GM19452 (cell line): Measurements from ENCODE around the gene ARL14.
"Not testable (repeated sequence)": the region's sequence is repeated elsewhere in the genome, so short reads cannot be mapped to it uniquely, and the experiment has no call there.

Experiments
- ATAC-seq: cut with Tn5 transposase; IDR thresholded peaks from one replicate; pipeline ENCODE4 v1.9.1; 2021; ENCODE audit not compliant: unreplicated experiment

ARL14 gene

DNA sequence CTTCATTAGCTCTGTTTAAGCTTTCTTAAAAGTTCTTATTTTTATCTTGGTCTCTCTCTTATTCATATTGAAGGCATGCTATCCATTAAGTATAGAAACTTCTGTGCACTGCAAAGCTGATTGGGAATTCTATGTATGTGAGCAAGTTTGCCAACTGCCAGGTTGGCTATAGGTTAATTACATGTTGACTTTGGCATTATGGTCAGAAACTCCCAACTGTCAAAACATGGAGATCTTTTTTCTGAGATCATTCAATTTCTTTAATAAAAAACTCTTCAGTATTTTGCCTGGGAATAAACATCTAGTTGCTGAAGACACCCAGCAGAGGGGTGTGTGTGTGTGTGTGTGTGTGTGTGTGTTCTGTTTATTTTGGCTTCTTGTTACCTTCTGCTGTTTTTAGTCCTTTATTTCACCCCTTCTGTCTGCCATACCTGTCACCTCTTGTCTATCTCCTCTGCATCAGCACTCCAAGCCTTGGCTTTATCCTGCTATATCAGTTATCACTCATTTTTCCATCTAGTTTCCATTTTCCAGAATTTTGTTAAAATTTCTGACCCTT, 1.3 kb upstream of the ARL14 start:
- ATAC-seq, result no peak

DNA sequence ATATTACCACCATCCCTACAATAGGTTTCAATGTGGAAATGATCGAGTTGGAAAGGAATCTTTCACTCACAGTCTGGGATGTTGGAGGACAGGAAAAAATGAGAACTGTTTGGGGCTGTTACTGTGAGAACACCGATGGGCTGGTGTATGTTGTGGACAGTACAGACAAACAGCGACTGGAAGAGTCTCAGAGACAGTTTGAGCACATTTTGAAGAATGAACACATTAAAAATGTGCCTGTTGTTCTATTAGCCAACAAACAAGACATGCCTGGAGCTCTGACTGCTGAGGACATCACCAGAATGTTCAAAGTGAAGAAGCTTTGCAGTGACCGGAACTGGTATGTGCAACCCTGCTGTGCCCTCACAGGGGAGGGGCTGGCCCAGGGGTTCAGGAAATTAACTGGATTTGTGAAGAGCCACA, 510 bp downstream of the ARL14 start:
- no peak for ATAC-seq

DNA sequence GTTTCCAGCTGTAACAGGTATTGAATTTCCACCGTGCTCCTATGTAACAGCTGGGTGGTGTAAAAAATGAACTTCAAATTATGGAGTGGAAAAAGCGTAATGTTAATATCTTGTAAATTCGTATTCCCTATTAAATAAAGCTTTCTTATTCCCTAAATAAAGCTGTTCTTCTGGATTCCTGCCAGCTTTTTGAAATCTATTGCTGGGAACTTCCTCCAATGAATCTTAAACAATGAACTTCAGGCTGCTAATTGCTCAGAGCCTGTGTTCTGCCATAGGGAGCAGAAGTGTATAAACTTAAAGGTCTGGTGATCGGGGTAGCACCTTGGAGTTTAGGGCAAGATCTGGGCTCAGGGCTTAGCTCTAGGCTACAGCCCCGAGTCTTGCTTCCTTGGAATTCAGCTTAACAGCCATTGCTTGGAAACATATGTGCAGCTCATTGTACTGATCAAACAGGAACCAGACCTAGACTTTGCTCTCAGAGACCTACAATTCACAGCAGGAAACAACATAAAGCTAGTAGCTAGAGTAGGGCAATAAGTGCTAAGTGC, 1.4 kb downstream of the ARL14 start:
- ATAC-seq, result no peak

DNA sequence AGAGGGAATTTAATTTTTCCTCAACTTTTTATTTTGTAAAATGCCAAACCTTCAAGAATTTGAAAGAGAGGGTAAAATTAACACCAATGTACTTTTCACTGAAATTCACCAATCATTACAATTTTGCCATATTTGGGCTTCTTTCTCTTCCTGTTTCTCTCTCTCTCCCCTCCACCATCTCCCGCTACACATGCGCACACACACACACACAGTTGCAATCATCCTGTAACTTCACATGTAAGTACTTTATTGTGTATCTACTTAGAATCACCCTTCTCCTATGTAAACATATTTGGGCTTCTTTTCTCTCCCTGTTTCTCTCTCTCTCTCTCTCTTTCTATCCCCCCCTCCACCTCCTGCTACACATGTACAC, 7.4 kb downstream of the ARL14 start:
- no peak for ATAC-seq

DNA sequence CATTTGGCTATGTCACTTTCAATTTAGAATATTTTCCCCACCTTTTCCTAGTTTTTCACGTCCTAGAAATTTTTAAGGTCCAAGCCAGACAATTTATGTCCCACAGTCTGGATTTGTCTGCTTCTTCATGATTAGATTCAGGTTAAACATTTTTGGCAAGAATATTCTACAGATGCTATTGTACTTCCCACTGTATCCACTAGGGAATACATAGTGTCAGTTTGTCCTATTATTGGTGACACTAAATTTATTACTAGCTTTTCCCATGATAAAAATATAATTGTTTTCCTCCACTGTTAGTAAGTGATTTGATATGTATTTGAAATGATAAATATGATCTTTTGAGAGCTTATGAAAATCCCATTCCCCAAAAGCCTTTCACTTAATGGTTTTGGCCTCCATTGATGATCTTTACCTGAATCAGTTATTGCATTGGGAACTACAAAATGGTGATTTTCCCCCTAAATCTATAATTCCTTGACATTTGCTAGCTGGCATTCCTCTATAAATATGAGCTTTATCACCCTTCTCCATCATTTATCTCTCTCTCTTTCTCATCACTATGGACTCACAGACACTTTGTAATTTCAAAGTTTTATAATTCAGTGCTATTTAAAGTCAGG, 8.3 kb downstream of the ARL14 start:
- no peak for ATAC-seq

DNA sequence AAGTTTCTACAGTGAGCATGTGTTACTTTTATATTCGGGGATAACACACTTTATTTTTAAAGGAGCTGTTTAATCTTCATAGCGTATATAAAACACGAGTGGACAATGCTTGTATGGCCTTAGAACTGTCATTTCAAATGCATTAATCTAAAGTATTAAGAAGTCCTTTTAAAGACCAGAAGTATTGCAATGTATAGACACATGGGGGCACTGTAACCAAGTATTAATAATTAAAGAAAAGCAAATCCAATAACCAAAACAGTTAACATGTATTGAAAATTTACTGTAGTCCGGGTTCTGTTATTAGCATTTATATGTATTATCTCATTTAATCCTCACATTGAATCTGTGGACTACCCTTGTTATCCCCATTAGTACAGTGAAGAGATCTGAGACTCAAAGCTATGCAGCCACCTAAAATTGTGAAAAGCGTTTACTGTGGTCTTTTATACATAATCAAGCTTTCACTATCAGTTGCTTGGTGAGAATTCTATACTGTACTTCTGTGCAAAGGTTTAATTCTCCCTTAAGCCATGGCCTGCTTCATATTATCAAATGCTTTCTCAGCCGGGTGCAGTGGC, 10.1 kb downstream of the ARL14 start:
- no peak for ATAC-seq

DNA sequence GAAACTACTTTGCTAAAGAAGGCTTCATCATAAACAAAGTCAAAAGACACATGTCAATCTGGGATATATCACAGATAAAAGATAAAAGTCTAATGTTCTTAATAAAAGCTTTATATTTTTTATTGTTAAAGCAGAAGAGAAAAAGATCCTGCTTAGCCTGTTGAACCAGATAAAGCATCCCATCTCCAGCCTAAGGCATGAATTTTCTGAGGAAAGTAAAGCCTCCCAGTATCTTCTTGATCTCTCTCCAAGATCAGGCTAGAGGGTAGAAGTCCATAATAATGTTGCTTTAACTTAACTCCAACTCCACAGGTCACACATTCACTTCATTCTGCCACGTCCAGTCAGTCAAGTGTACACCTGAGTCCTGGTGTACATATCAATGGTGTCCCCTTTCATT, 14.2 kb downstream of the ARL14 start:
- ATAC-seq, result no peak

DNA sequence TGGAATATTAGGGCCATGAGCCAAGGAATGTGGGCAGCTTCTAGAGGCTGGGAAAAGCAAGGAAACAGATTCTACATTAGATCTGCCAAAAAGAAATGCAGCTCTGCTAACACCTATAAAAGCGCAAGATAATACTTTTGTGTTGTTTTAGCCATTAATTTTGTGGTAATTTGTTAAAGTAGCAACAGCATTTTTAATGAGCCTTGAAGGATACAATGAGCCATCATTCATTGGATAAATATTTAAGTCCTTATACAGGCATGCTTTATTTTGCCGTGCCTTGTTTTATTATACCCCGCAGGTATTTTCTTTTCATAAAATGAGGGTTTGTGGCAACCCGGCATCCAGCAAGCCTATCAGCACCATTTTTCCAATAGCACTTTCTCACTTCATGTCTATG, 15.0 kb downstream of the ARL14 start:
- no peak for ATAC-seq

DNA sequence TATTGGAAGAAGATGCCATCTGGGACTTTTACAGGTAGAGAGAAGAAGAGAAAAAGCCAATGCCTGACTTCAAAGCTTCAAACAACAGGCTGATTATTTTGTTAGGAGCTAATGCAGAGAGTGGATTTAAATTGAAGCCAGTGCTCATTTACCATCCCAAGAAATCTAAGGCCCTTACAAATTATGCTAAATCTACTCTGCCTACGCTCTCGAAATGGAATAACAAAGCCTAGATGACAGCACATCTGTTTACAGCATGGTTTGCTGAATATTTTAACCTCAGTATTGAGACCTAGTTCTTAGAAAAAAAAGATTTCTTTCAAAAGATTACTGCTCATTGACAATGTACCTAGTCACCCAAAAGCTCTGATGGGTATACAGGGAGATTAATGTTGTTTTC, 16.2 kb downstream of the ARL14 start:
- ATAC-seq, result no peak

DNA sequence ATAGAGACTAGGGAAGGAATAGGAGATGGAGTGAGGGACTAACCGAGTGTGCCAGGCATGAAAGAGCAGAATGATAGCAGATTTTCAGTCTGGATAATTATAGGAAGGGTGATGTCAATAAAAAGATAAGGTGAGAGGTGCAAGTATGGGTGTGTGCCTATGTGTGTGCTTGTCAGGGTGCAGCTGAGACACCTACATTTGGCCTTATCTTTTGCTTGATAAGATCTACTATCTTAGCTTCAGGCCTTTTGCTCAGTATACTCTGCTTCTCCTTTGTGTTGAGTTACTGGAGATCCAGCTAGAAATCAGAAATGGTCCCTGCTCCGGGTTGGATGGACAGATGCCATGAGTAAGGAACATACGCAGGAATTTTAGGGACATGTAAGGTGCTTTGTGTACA, 17.4 kb downstream of the ARL14 start:
- ATAC-seq, result no peak

DNA sequence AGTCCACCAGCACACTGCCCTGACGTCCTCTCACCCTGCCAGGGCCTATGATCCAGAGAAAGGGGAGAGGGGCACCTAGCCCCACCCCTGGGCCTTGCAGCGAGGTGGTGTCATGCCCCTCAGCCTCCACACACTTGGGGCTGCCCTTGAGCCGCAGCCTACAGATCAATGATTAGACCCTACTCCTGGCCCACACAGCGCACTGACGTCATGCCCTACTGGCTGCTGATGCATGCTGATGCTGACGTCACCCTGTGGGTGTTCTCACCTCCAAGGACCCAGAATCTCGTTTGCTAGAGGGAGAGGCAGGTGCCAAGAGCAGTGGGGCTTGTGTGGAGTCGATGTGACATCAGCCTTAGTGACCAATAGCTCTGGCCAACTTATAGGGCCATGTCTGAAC, 18.0 kb downstream of the ARL14 start:
- ATAC-seq, result no peak

DNA sequence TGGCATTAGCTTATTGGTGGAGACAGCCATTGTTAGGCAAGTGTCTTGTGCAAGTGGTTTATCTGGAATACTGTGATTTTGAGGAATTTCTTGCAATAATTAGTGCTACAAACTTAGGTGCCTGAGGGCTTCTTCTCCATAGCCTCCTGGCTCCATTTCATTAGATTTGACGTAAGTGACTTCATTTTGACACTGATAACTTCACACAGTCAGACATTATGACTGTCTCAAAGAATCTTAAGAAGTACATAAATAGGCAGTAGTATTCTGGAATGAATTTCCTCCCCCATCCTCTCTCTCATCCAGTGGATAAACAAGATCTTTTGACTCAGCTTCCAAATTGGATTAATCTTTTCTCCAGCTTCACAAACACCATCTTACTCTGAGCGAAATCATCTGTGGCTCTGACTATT, 19.0 kb downstream of the ARL14 start:
- ATAC-seq, result no peak

DNA sequence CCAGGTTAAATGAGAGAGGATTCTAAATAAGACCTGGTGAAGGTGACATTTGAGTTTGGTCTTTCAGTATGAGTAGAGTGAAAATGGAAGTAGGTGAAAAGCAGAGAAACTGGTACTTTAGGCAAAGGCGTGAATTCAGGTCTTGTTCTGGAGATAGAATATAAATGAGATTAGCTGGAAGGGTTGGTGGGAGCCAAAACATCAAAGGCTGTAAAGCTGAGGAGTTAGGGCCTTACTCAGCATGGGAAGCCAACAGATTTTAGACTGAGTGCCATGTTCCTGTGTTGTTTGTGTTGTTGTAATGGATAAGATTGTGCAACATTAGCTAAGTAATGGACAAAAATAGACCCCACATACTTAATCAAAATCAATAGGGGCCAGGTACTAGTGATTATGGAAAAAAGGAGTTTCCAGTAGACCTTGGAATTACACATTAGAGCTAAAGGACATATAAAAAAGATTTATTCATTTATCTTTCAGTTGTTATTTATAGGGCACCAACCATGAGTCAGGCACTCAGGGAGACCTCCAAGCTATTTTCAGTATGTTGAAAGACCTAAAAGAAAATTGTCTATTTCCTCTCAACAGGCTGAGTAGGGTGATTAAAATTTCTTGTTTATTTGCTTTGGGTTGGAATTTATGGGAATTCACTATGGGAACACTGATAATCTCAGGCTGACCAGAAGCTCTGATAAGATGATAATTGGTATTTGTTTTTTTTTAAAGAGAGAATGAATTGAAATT, 20.8 kb downstream of the ARL14 start:
- no peak for ATAC-seq

DNA sequence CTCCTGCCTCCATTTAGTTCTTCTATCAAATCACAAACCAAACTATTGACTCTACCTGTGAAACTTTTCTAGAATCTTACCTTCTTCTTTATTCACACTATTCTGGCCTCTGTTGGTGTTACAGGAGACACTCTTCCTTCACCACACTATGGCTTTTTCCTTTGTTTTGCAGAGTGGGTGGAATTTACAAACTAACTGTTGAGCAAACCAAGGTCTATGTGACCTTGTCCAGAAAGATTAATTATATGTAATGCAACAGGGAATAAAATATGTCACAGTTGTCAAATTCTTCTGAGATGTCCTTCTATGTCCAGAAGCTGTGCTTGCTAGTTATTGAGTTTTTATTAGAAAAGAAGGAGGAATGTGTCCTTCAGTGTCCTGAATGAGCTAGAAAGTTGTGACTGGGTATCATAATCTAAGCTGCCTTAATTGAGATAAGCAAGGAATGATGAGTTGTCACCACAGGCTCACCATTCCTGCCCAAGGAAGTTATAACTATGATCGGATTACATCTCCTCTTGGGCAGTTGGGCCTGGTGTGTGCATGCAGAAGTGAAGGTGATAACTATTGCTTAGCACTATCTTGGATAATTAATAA, 21.7 kb downstream of the ARL14 start:
- ATAC-seq, result no peak

DNA sequence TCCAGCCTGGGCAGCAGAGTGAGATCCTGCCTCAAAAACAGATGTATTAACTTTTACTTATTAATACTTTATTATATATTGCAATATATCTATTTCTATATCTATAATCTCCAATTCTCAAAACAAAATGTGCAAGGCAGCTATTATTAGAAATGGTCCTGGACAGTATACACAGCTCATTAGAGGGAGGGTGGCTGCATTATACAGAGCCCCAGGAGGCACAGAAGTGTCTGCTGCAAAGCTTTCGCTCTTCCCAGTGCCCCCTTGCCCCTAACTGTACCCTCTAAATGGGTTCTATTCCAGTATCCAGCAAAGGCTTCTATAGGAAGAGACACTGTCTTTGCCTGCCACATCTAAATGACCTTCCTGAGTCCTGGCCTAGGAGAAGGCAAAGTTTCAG, 24.5 kb downstream of the ARL14 start:
- no peak for ATAC-seq

DNA sequence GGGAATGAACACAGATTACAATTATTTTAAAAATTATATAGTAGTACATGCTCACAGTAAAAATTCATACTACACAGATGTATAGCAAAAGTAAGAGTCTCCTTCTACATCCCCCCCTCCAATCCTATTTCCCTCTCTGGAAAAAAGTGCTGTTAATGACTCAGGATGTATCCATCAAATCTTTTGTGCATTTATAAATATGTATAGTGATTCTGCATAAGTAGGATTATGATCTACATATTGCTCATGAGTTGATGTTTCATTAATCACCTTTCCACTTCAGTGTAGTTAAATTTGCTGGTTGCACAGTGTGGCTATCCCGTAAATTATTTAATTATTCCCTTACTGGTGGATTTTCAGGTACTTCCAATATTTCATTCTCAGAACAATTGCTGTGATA, 25.3 kb downstream of the ARL14 start:
- ATAC-seq, result no peak

DNA sequence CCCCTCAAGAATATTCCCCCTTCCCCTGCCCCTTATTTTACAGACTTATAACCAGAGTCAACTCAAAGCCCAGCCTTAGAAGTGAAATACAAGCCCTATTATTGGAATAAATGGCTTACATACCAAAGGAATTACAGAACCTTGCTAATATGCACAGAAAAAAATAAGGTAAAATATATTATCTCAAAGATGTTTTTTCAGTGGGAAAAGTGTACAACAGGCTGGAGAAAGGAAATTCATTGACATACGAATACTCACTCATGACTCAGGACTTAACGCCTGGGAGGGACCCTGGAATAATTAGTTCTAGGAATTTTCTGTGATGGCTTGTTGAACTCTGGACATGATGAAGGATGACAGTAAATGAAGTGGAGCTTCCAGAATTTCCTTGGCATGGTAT, 27.0 kb downstream of the ARL14 start:
- ATAC-seq, result no peak

DNA sequence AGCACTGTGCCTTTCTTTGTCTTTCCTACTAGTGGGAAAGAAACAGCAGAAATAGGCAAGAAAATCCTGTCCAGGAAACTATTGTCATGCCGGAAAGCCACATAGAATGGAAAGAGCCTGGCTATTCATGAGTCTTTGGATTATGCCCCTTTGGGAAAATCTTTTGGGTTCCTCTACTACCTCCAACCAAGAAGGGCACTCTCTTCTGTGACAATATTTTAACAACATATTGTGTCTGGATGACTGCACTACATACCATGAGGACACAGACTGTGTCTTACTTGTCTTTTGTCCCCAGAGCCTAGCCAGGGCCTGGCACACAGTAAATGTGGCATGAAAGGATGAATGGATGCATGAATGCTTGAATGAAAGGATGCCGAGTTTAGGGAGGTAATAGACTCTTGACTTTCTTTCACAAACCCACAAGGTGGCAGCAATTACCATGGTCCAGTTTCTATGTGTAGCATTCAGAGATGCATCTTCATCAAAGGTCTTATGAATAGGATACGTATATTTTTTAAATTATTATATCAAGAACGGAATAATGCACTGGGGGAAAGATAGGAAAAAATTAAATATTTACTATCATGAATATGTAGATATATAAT, 30.3 kb downstream of the ARL14 start:
- no peak for ATAC-seq

DNA sequence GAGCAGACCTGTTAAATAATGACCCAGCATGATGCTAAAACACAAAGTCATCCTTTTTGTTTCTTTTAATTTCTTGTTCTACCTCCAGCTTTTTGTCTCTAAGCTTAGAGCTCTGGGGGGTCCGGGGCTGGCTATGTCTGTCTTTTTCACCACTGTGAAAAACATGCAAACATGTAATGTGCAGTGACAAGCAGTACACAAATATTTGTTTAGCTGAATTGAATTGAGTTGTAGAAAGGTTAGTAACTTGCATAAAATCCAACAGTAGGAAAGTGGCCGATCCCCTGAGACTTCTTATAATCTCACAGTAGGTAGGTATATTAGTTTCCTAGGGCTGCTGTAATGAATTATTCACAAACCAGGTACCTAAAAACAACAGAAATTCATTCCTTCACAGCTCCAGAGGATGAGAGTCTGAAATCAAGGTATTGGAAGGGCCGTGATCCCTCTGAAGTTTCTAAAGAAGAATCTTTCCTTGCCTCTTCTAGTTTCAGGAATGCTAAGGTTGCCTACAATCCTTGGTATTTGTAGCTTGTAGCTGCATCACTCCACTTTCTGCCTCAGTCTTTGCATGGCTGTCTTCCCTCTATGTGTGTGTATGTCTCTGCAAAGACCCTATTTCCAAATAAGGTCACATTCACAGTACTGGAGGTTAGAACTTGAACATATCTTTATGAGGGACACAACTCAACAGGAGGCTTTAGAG, 32.7 kb downstream of the ARL14 start:
- ATAC-seq, result no peak

DNA sequence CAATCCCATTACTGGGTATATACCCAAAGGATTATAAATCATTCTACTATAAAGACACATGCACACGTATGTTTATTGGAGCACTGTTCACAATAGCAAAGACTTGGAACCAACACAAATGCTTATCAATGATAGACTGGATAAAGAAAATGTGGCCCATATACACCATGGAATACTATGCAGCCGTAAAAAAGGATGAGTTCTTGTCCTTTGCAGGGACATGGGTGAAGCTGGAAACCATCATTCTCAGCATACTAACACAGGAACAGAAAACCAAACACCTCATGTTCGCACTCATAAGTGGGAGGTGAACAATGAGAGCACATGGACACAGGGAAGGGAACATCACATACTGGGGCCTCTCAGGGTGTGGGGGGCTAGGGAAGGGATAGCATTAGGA, 36.2 kb downstream of the ARL14 start:
- ATAC-seq, result not testable (repeated sequence)

DNA sequence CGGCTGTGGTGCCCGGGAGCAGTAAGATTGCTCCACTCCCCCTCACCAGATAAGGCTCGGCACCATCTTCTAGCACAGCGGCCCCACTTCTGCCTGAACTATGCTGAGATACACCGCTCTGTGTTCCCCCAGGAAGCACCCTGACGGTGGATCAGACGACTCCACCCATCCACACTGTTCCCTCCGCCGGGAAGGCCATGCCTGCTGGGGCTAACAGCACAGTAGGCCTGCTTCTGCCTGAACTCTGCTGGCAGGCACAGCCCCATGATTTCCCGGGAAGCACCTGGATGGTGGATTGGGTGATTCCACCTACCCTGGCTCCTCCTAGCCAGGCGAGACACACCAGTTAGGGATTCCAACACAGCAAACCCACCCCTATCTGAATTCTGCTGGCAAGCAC, 42.8 kb downstream of the ARL14 start:
- no peak for ATAC-seq
